Sciatic nerve (tissue), 2 donors: ENCODE results near the gene MICB. TPM values are rescaled to one million over a fixed set of nuclear protein-coding genes. Genes with fewer than 3 reads are reported as not detected.
A peak's percentile ranks its signal among the peaks of the same experiment; 100 is the strongest.

ENCODE experiments used
- ATAC-seq: fragments of 200-7000 bp; cut with Tn5 transposase; one replicate; pipeline ENCODE4 v1.9.1; 2020; ENCODE audit warnings: mild to moderate bottlenecking, moderate library complexity
- DNase-seq: peaks from one replicate; pipeline ENCODE4 v3.0.0-alpha.2; 2020; ENCODE audit warnings: low spot score
- intact Hi-C: fragments of 100-400 bp; cut with DNase I; formaldehyde crosslinking; loops from one replicate; pipeline ENCODE4 v1.14.2; 2022
- total RNA-seq: library from RNA; stranded (reverse); fragmentation: NEBNext Ultra II Directional; extraction: Animal tissue kit (Norgen Biotek cat#: 25700); gene quantifications from one replicate; pipeline ENCODE4 v1.2.1, GENCODE V29; 2021
- donor health status: DM: no; HTN: no; CAD: no.
- donor health status: DM: no; HTN: no; CAD: no.

Gene MICB
- total RNA-seq, 1 donor from 2014 or later, result 2.9 TPM

GRCh38 chr6:31531771-31532643, 34.1 kb downstream of the MICB start:
- DNase-seq (no peak), ATAC-seq (no peak)
- intact Hi-C loops, result no loop called here

DNA sequence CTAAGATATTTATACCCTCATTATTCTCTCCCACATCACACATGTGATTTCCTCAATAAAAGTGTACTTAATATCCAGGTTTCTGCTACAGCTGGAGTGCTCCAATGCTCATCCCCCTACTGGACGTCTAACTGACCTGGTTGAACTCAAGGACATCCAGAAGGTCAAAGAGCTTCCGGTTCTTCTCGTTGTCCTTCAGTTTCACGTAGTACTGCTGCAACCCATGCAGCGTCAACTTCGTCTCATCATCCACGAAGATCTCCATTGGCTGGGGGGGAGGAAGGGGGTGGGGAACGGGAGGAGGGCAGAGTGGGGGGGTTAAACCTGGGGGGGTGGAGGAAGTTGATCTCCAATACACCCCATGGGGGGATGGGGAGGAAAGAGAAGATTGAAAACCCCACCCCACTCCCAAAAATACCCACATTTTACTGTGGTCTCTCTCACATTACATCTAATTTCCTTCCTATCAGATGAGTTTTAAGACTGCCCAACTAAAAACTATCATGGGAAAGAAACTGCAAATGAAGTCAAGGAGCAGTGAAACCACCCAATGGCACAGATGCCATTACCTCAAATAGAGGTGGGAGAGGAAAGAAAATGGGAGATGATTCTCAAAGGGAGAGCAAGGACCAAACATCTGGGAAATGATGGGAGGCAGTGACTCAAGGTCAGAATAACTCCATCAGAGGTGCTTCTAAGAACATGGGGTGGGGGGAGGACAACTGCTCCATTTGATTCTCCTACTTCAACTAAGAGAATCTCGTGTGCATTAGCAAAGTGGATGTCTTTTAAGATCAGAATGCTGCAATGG, 34.9 kb downstream of the MICB start:
- ATAC-seq (no peak), DNase-seq (no peak)
- intact Hi-C loops, result no loop called here

- DNase-seq, result no peak
- no peak for ATAC-seq
- intact Hi-C loops, result no loop called here
These were observed 35.5 kb downstream of the MICB start for GRCh38 chr6:31533455-31533841.

DNA sequence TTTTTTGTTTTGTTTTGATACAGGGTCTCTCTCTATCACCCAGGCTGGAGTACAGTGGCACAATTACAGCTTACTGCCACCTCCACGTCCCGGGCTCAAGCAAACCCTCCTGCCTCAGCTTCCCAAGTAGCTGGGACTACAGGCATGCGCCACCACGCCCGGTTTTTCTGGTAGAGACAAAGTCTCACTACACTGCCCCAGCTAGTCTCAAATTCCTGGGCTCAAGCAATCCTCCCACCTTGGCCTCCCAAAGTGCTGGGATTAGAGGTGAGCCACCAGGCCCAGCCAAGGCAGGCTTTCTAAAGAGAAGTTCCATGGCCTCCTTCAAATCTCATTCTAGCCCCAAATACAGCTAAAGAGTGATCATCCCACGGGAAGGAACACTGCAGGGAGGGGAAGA, 36.1 kb downstream of the MICB start:
- intact Hi-C loops, result no loop called here
- ATAC-seq, result no peak

GRCh38 chr6:31534521-31535040, 36.6 kb downstream of the MICB start:
- ATAC-seq, result no peak
- no peak for DNase-seq
- intact Hi-C loops, result no loop called here

More for the DNA sequence above, 36.1 kb downstream of the MICB start:
- DNase-seq, result no peak

DNA sequence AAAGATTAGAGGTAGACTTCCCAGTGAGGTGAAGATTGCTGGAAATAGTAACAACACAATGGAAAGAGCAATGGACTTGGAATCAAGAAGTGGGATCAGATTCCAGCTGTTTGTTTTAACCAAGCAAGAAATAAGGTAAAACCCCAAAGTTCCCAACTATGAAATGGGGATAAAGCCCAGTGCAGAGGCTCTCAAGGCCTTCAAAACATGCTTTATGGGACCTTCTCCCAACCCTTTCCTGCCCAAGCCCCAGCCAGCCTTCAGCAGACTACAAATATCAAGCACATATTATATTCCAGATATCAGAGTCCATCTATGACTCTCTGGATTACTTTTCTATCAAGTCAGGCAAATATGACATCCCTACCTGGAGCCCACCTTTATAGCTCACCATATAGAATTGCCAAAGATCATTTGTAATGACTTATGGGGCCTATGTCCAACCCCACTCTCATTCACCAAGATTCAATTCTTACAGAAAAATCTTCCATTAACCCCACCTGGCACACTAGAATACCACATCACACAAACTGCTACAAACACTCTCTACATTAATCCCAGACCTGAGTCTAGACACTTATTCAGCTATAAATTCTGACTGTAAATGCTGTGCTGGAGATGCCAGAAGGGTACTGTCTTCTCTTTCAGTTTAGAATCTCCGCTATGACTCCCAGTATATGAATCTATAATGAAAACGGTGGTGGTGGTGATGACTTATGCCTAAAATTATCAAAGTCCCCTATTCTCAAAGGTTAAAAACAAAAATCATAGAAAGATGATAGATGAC, 37.8 kb downstream of the MICB start:
- intact Hi-C loops, result no loop called here
- no peak for DNase-seq
- ATAC-seq, result no peak

DNA sequence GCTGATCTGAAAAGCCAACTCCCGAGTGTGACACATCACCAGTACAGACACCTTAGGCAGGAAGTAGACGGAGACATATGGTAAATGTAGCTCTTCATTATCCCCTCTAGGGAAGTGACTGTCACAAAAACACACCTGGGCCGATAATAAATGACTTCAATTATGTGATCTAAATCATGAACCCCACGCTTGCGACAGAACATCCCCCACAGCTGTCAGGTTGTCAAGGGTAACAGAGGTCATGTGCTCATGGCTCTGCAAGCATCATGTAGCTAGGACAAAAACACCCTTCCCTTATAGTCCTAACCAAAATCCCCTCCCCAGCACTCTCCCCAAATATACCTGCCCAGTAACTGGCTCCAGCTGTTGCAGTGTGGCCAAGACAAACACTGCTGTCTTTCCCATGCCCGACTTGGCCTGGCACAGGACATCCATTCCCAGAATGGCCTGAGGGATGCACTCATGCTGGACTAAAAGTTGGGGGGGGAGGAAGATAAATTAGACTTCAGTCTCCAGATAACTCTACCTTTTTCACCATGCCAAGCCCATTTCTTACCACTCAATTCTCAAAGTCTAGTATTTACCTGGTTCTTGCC, 41.0 kb downstream of the MICB start:
- intact Hi-C loops, result no loop called here
- DNase-seq (no peak), ATAC-seq (no peak)

DNA sequence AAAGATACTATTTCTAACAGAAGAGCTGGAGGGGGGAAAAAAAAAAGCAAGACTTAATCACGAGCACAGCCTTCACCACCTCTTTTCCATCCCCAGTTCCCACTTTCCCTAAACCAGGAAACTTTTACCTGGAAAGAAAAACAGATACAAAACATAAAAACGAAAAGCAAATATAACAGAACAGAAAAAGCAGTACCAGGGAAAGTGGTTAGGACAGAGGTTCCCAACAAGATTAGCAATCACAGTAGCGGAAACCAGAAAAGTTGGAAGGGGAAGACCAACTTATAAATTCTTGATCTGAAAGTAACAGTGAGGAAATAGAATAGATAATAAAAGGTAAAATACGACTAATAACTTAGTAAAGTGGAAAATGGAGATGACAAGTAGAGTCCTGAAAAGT, 42.7 kb downstream of the MICB start:
- intact Hi-C loops, result loop anchor here (10.0 kb wide), 1 partner anchor 294 kb away; no protein-coding TSS in a partner anchor
- DNase-seq (no peak), ATAC-seq (no peak)

DNA sequence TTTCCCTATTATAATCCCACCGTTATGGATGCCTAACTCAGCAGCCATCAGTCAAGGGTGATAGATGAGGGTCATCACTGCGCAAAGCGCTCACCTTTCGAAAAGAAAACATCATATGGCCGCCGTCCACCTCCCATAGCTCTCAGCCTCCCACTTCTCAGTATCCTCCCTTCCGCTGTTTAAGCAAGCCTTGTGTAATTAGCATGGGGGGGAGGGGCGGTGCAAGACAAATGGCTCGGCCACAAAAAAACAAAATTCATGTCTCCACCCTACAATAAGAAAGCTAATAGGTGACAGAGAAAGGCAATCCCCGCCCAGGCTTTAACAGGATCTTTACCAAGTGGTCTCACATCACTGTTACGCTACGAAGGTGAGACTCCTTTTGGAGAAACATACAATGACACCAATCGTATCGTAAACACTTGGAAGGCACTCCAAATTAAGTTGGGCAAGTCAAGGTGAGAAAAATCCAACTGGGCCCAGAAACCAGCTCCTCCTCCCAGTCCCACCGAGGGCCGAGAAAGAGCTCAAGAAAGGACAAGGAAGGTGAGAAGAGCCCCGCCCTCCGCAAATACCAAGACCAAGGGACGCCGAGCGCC, 43.2 kb downstream of the MICB start:
- ATAC-seq (peak; percentile 19), DNase-seq (peak; percentile 65)
- intact Hi-C loops, result loop anchor here (10.0 kb wide), 1 partner anchor 294 kb away; no protein-coding TSS in a partner anchor

GRCh38 chr6:31541658-31542521, 43.9 kb downstream of the MICB start, which contains the start of gene DDX39B:
Gene DDX39B, minus strand, starts transcription at chr6:31542003. Its CDS starts 1,471 bp downstream, at chr6:31540532.
- intact Hi-C loops, result loop anchor here (10.0 kb wide), 1 partner anchor 293 kb away; no protein-coding TSS in a partner anchor
- DNase-seq (peak; percentile 97), ATAC-seq (peak; percentile 97)

DNA sequence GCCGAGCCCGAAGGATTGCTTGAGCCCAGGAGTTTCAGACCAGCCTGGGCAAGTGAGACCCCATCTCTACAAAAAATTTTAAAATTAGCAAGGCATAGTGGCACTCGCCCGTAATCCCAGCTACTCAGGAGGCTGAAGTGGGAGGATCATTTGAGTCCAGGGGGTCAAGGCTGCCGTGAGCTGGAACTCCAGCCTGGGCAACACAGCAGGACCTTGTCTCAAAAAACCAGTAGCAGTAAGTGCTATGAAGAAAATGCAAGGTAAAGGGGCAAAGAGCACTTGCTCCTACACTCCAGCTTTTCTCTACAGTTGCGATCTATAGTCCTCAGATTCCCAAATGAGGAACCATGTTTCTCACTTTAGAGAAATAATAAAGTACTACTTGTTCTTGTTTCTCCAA, 45.7 kb downstream of the MICB start:
- intact Hi-C loops, result loop anchor here (10.0 kb wide), 1 partner anchor 291 kb away; no protein-coding TSS in a partner anchor
- no peak for DNase-seq
- no peak for ATAC-seq

- ATAC-seq (no peak), DNase-seq (no peak)
- intact Hi-C loops, result loop anchor here (10.0 kb wide), 1 partner anchor 290 kb away; no protein-coding TSS in a partner anchor
These were observed 46.7 kb downstream of the MICB start for GRCh38 chr6:31544676-31545075.

DNA sequence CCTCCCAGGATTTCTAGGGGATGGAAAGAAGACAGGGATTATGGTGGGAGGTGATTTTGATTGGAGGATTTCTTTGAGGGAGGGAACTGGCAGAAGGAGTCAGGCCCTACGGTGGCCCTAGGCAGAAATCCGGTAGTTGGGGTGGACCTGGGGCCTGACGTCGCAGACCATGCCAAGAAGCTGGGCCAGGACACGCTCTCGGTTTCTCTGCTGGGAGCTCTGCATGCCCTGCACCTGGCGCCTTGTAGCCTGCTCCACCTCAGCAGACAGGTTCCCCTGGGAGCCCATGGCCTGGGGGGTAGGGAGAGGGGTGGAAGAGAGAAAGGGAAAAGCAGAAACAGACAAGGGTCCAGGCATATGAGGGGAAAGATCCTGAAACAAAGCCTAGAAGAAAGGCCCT, 47.3 kb downstream of the MICB start:
- DNase-seq (no peak), ATAC-seq (no peak)
- intact Hi-C loops, result loop anchor here (10.0 kb wide), 1 partner anchor 290 kb away; no protein-coding TSS in a partner anchor

GRCh38 chr6:31546339-31546957, 48.5 kb downstream of the MICB start, which contains the start of gene ATP6V1G2:
Gene ATP6V1G2, minus strand, starts transcription at chr6:31546608. Its CDS starts 49 bp downstream, at chr6:31546559.
- intact Hi-C loops, result loop anchor here (2.0 to 10.0 kb wide), 2 partner anchors 52 to 288 kb away; no protein-coding TSS in a partner anchor
- DNase-seq (peak; percentile 91), ATAC-seq (peak; percentile 83)

DNA sequence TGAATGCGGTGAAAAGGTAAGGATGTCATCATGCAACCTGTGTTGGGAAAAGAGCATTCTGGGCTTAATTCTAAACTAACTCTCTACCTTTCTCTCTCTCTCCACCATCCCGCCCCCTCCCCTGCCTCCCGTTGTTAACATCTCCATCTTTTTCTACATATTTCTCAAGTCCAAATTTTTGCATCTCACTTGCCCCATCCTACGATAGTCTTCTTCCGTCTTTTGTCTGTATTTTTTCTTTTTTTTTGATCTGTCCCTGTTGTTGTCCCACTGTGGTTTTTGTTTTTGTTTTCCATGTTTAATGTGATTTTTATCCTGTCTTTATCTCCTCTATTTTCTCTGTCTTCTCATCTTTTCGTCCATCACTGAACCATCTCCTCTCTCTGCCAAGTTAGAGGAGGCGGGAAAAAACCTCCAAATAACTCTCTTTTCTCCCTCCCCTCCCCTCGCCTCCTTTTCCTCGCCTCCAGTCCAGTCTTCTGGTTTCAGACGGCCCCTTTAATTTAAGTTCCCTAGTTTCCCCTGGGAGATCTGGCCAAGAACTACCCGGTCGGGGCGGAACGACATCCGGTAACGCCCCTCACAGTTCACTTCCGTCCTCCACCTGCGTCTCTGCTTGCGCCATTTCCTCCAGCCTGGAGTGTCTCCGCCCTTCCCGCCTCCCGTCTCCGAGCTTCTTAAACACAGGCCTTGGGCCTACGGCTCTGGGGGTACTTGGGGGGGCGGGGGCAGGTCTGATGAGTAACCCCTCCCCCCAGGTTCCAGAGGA, 49.2 kb downstream of the MICB start, which contains the start of gene NFKBIL1:
Gene NFKBIL1, plus strand, starts transcription at position 651 of the 769 bp plus-strand sequence. Its CDS starts 87 bp downstream, at position 738.
- ATAC-seq, result peak; percentile 98
- DNase-seq, result peak; percentile 96
- intact Hi-C loops, result loop anchor here (2.0 to 10.0 kb wide), 2 partner anchors 52 to 288 kb away; no protein-coding TSS in a partner anchor
